IPS DF 4.7 (cell line): ENCODE data around the gene LIME1.
"Not testable (repeated sequence)": the region's sequence is repeated elsewhere in the genome, so short reads cannot be mapped to it uniquely, and the experiment has no call there.

Source experiments
- DNase-seq: peaks from one replicate; pipeline ENCODE4 v3.0.0-alpha.2; 2013; ENCODE audit warnings: low spot score; ENCODE audit errors: extremely low read depth

LIME1 gene

GRCh38 chr20:63708301-63709148 is 27.9 kb upstream of the LIME1 start:
- no peak for DNase-seq

DNA sequence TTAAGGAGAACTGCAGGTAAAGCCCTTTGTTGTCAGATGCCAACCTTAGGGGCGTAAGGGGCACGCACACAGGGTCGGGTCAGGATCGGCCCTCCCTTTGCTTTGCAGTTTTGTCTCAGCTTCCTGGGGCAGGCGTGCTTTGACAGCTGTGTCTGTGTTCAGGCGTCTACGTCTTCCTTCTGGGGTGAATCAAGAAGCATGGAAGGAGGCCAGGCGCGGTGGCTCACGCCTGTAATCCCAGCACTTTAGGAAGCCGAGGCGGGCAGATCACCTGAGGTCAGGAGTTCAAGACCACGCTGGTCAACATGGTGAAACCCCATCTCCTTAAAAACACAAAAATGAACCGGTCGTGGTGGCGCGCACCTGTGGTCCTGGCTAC is 27.3 kb upstream of the LIME1 start:
- no peak for DNase-seq

GRCh38 chr20:63711085-63711645 is 25.3 kb upstream of the LIME1 start:
- DNase-seq, result no peak

GRCh38 chr20:63712191-63712590 is 24.3 kb upstream of the LIME1 start:
- DNase-seq, result no peak

DNA sequence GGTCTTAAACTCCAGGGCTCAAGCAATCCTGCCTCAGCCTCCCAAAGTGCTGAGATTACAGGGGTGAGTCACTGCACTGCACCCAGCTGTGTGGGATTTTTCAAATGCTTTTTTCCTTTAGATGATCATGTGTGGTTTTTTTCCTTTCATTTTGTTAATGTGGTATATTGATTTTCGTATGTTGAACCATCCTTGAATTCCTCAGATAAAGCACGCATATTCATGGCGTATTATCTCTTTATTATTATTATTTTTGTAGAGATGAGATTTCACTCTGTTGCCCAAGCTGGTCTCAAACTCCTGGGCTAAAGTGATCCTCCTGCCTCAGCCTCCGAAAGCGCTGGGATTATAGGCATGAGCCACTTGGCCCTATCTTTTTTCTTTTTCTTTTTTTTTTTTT is 21.6 kb upstream of the LIME1 start:
- no peak for DNase-seq

DNA sequence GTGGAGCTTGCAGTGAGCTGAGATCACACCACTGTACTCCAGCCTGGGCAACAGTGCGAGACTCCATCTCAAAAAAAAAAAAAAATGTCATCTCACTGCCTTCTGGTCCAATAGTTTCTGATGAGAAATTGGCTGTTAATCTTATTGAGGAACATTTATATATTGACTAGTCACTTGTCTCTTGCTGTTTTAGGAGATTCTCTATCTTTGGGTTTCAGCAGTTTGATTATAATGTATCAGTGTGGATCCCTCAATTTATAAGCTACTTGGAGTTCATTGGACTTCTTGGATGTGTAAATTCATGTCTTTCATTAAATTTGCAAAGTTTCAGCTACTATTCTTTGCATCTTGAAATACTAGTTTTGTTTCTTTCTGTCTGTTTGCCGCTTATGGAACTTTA is 17.5 kb upstream of the LIME1 start:
- no peak for DNase-seq

DNA sequence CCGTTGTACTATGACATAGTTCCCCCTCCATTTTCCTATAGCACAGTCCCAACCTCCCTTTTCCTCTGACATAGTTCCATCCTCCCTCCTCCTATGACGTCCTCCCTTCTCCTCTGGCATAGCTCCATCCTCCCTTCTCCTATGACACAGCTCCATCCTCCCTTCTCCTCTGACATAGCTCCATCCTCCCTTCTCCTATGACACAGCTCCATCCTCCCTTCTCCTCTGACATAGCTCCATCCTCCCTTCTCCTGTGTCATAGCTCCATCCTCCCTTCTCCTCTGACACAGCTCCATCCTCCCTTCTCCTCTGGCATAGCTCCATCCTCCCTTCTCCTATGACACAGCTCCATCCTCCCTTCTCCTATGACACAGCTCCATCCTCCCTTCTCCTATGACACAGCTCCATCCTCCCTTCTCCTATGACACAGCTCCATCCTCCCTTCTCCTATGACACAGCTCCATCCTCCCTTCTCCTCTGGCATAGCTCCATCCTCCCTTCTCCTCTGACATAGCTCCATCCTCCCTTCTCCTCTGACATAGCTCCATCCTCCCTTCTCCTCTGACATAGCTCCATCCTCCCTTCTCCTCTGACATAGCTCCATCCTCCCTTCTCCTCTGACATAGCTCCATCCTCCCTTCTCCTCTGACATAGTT is 13.4 kb upstream of the LIME1 start:
- not testable (repeated sequence) for DNase-seq

DNA sequence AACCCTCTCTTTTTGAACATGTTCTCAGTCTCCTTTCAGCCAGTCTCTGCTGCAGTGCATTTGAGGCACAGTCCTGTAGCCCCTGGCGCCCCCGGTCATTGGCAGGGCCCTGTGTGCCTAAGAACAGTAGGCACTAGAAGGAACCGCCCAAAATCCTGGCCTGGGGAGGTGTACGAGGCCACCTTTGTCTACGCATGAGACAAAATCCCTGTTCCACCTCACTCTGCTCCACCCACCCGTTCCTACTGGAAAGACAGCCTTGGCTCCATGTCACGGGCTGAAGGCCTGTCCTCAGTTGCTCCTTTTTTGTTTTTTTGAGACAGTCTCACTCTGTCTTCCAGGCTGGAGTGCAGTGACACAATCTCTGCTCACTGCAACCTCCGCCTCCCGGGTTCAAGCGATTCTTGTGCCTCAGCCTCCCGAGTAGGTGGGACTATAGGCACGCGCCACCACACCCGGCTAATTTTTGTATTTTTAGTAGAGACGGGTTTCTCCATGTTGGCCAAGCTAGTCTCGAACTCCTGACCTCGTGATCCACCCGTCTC is 6.2 kb upstream of the LIME1 start:
- not testable (repeated sequence) for DNase-seq

DNA sequence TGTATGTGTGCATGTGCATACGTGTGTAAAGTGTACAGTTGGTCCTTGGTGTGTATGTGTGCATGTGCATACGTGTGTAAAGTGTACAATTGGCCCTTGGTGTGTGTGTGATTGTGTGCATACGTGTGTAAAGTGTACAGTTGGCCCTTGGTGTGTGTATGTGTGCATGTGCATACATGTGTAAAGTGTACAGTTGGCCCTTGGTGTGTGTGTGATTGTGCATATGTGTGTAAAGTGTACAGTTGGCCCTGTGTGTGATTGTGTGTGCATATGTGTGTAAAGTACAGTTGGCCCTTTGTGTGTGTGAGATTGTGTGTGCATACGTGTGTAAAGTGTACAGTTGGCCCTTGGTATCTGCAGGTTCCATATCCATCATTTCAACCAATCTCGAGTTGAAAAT is 5.1 kb upstream of the LIME1 start:
- DNase-seq, result no peak

GRCh38 chr20:63732118-63733095 is 4.1 kb upstream of the LIME1 start:
- no peak for DNase-seq

- no peak for DNase-seq
These were observed 3.3 kb upstream of the LIME1 start for GRCh38 chr20:63733117-63733516.

GRCh38 chr20:63733579-63734081 is 2.8 kb upstream of the LIME1 start:
- DNase-seq, result no peak

- no peak for DNase-seq
These were observed 2.1 kb upstream of the LIME1 start for GRCh38 chr20:63734111-63734945.

DNA sequence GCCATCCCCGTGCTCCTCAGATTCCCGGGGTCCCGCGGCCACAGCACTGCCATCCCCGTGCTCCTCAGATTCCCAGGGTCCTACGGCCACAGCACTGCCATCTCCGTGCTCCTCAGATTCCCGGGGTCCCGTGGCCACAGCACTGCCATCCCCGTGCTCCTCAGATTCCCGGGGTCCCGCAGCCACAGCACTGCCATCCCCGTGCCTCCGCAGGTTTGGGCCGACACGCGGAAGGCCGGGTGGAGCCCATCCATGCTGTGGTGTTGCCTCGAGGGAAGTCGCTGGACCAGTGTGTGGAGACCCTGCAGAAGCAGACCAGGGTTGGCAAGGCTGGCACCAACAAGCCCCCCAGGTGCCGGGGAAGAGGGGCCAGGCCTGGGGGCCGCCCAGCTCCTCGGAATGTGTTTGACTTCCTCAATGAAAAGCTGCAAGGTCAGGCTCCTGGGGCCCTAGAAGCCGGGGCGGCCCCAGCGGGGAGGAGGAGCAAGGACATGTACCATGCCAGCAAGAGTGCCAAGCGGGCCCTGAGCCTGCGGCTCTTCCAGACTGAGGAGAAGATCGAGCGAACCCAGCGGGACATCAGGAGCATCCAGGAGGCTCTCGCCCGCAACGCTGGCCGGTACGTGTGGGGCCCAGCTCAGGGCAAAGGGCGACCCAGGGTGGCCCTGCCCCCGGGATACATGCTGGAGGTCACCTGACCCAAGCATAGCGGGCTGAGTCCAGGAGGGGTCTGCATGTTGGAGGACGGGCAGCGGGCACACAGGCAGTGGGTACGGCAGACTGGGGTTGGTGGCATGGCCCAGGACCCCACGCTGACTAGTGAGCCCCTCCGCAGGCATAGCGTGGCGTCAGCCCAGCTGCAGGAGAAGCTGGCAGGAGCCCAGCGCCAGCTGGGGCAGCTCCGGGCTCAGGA is 1.3 kb upstream of the LIME1 start:
- no peak for DNase-seq

DNA sequence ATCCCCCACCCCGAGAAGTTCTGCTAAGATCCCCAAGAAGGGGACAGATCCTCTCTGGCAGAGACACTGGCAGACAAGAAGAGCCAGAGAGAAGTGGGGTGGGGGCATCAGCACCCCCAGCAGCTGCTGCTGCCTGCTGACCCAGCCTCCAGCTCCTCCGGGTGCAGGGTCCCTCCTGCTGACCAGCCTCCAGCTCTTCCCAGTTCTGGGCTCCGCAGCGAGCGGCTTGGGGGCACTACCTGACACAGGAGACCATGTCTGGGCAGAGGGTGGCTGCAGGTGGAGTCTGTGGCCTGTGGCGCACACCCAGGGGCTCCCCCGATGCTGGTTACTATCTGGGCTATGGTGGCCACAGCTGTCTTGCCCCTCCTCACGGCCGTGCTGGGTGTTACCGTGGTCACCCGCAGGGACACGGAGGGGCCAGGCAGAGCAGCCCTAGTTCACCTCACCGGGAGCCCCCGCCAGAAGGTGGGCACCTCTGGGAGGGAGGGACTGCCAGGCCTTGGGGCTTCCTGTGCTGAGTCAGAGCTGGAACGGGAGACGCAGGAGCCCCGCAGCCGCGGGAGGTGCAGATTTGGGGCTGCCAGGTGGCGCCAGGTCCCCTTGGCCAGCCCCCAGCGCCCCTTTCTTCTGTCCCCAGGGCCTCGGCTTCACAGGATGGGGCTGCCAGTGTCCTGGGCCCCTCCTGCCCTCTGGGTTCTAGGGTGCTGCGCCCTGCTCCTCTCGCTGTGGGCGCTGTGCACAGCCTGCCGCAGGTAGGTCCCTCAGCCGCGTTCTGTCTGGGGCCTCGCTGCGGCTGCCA is 630 bp downstream of the LIME1 start:
- no peak for DNase-seq

- DNase-seq, result no peak
These were observed 1.2 kb downstream of the LIME1 start for GRCh38 chr20:63737695-63737944.

DNA sequence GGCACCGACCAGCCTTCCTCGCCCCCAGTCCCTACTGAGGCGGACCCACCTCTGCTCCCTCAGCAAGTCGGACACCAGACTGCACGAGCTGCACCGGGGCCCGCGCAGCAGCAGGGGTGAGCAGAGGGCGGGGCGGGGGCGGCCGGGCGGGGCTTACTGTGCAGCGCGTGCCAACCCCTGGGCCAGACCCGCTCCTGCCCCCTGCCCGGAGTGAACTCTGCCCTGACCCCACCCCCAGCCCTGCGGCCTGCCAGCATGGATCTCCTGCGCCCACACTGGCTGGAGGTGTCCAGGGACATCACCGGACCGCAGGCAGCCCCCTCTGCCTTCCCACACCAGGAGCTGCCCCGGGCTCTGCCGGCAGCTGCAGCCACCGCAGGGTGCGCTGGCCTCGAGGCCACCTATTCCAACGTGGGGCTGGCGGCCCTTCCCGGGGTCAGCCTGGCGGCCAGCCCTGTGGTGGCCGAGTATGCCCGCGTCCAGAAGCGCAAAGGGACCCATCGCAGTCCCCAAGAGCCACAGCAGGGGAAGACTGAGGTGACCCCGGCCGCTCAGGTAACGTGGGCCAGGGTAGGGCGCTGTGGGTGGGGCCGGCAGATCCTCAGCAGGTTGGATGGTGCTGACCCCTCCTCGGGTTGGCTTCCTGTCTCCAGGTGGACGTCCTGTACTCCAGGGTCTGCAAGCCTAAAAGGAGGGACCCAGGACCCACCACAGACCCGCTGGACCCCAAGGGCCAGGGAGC is 1.7 kb downstream of the LIME1 start:
- DNase-seq, result no peak

GRCh38 chr20:63738687-63739129 is 2.2 kb downstream of the LIME1 start:
- no peak for DNase-seq
